ENCODE data around the gene OR10V1. TPM values are rescaled to one million over a fixed set of nuclear protein-coding genes. Genes with fewer than 3 reads are reported as not detected.
A peak's percentile ranks its signal among the peaks of the same experiment; 100 is the strongest.

The OR10V1 gene
- total and polyA plus RNA-seq, 2 donors (not counting 1 experiment from before 2014, with no cell fraction given), result not detected

- no peak for TF ChIP-seq EZH2 (IDR thresholded peaks at IDR 0.05; ENCODE audit: borderline replicate concordance, insufficient read depth, low read depth, low read length, poor library complexity, severe bottlenecking)
- peak; percentile 10 for TF ChIP-seq CTCF (IDR thresholded peaks at IDR 0.05)
- H3K27me3 Mint-ChIP-seq, result peaks cover 7% of the 10 kb centered on the region
- Histone ChIP-seq H3K36me3 (replicated peaks in 1 of 2; ENCODE audit: control extremely low read depth in 1 of 2, control insufficient read depth in 1 of 2, extremely low read depth in 1 of 2, insufficient read depth in 2 of 2, low read length in 1 of 2) (no peaks in the 10 kb centered on the region), H3K27me3 (replicated peaks in 1 of 4; ENCODE audit: control extremely low read depth in 1 of 4, control insufficient read depth in 3 of 4, insufficient read depth in 4 of 4, low read length in 3 of 4) (peaks cover 0 to 2% (median 0%) of the 10 kb centered on the region in 4 experiments), H3K4me3 (ENCODE audit: control extremely low read depth in 1 of 5, extremely low read depth in 1 of 5, insufficient read depth in 1 of 5, low read depth in 2 of 5, low read length in 4 of 5) (no peak overlapping the region), H3K27ac (ENCODE audit: low read length in 2 of 2) (no peak overlapping the region), H3K9ac (ENCODE audit: low read length) (no peak overlapping the region), H3K4me1 (ENCODE audit: control insufficient read depth in 2 of 2, insufficient read depth in 2 of 2, low read length in 2 of 2) (no peaks in the 10 kb centered on the region), H3K9me3 (ENCODE audit: control extremely low read depth in 1 of 3, control insufficient read depth in 2 of 3, insufficient read depth in 1 of 3, low read length in 2 of 3) (no peaks in the 10 kb centered on the region), H2AFZ (ENCODE audit: insufficient read depth, low read depth, low read length, poor library complexity, severe bottlenecking) (no peak overlapping the region), H3K4me2 (replicated peaks; ENCODE audit: low read depth, low read length, poor library complexity, severe bottlenecking) (no peak overlapping the region), H4K20me1 (ENCODE audit: control insufficient read depth, insufficient read depth, low read length, poor library complexity, severe bottlenecking) (no peaks in the 10 kb centered on the region), H3K79me2 (ENCODE audit: control insufficient read depth, insufficient read depth, low read length) (no peaks in the 10 kb centered on the region)
- no peaks in the 10 kb centered on the region for H3K9me3 Mint-ChIP-seq (ENCODE audit: insufficient read depth)
- H3K4me1 Mint-ChIP-seq, result no peaks in the 10 kb centered on the region
- ATAC-seq (ENCODE audit: low read depth) (no peak), DNase-seq (no peak)
- intact Hi-C loops (cut with micrococcal nuclease), result no loop called here
- no peak overlapping the region for H3K27ac Mint-ChIP-seq
- POLR2A ChIA-PET, result no interaction called here
- no peak overlapping the region for H3K4me3 Mint-ChIP-seq
- 100% methylated on average over 1 of the region's 2 CpGs for WGBS (ENCODE audit: insufficient coverage)
- CTCF ChIA-PET, result interaction anchor here (1.6 kb wide), 1 partner anchor 18 kb away, joined by 4 read pairs; no protein-coding TSS in a partner anchor
Measured at GRCh38 chr11:59678118-59678812, 35.4 kb downstream of the OR10V1 start.

- Histone ChIP-seq H3K9ac (ENCODE audit: low read length) (no peak overlapping the region), H3K27ac (ENCODE audit: low read length in 2 of 2) (no peak overlapping the region), H3K9me3 (ENCODE audit: control extremely low read depth in 1 of 3, control insufficient read depth in 2 of 3, insufficient read depth in 1 of 3, low read length in 2 of 3) (no peaks in the 10 kb centered on the region), H3K4me3 (ENCODE audit: control extremely low read depth in 1 of 5, extremely low read depth in 1 of 5, insufficient read depth in 1 of 5, low read depth in 2 of 5, low read length in 4 of 5) (no peak overlapping the region), H4K20me1 (ENCODE audit: control insufficient read depth, insufficient read depth, low read length, poor library complexity, severe bottlenecking) (no peaks in the 10 kb centered on the region), H2AFZ (ENCODE audit: insufficient read depth, low read depth, low read length, poor library complexity, severe bottlenecking) (no peak overlapping the region), H3K36me3 (replicated peaks in 1 of 2; ENCODE audit: control extremely low read depth in 1 of 2, control insufficient read depth in 1 of 2, extremely low read depth in 1 of 2, insufficient read depth in 2 of 2, low read length in 1 of 2) (no peaks in the 10 kb centered on the region), H3K4me2 (replicated peaks; ENCODE audit: low read depth, low read length, poor library complexity, severe bottlenecking) (no peak overlapping the region), H3K79me2 (ENCODE audit: control insufficient read depth, insufficient read depth, low read length) (no peaks in the 10 kb centered on the region), H3K4me1 (ENCODE audit: control insufficient read depth in 2 of 2, insufficient read depth in 2 of 2, low read length in 2 of 2) (no peaks in the 10 kb centered on the region), H3K27me3 (replicated peaks in 1 of 4; ENCODE audit: control extremely low read depth in 1 of 4, control insufficient read depth in 3 of 4, insufficient read depth in 4 of 4, low read length in 3 of 4) (peaks cover 0 to 2% (median 0%) of the 10 kb centered on the region in 4 experiments)
- peaks cover 4% of the 10 kb centered on the region for H3K27me3 Mint-ChIP-seq
- DNase-seq (no peak), ATAC-seq (ENCODE audit: low read depth) (no peak)
- POLR2A ChIA-PET, result no interaction called here
- H3K9me3 Mint-ChIP-seq (ENCODE audit: insufficient read depth), result no peaks in the 10 kb centered on the region
- no peak overlapping the region for H3K27ac Mint-ChIP-seq
- 95% methylated on average over 3 of the region's 8 CpGs for WGBS (ENCODE audit: insufficient coverage)
- H3K4me3 Mint-ChIP-seq, result no peak overlapping the region
- TF ChIP-seq EZH2 (IDR thresholded peaks at IDR 0.05; ENCODE audit: borderline replicate concordance, insufficient read depth, low read depth, low read length, poor library complexity, severe bottlenecking) (no peak), CTCF (IDR thresholded peaks at IDR 0.05) (no peak)
- CTCF ChIA-PET, result interaction anchor here (1.3 kb wide), 1 partner anchor 10 kb away, joined by 3 read pairs; no protein-coding TSS in a partner anchor
- intact Hi-C loops (cut with micrococcal nuclease), result no loop called here
- no peaks in the 10 kb centered on the region for H3K4me1 Mint-ChIP-seq
Measured at GRCh38 chr11:59676205-59676604, 37.4 kb downstream of the OR10V1 start.
